ENCODE results near the gene RAPGEF3. TPM values are rescaled to one million over a fixed set of nuclear protein-coding genes. Genes with fewer than 3 reads are reported as not detected.

Gene RAPGEF3
- total RNA-seq, 4 donors from 2014 or later: 18.3 to 48.2 (median 32.5) TPM

DNA sequence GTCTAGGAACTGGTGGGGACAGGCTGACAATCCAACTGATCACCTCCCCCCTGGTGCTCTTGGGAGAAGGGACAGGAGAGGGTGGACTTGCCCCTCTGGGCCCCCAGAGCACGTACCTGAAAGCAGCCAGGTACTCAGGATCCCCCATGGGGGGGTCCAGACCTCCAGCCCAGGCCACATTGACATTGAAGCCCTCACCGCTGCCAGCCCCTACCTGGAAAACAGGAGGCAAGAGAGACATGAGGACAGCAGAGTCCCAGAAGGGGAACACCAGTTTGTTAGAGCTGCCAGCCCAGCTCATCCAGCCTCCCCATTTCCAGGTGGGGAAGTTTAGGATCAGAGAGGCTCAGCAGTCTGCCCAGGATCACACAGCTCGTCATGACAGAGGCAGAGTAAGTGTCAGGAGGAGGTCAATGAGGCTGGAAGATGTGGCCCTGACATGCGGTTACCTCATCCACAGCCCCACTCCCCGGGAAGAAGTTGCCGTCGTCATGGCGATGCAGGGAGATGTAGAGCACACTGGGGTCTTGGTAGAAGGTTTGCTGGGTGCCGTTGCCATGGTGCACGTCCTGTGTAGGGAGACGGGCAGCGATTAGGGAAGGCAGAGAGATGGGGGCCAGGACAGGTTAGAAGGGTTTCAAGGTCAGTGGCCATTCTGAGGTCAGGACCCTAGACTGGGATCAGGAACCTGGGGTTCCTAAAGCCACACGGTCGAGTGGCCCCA is 29.1 kb upstream of the RAPGEF3 start:
- H3K36me3 ChIP-seq: peaks cover 86 to 100% (median 100%) of the 10 kb centered on the region in 4 donors
- WGBS: 86% methylated on average over 10 of the region's 14 CpGs
- no peaks in the 10 kb centered on the region for H3K9me3 ChIP-seq
- no peak overlapping the region for H3K4me3 ChIP-seq
- peaks cover 5 to 50% (median 32%) of the 10 kb centered on the region in 4 donors for H3K4me1 ChIP-seq
- no peak for DNase-seq (ENCODE audit: extremely low spot score)
- TF ChIP-seq POLR2A (IDR thresholded peaks at IDR 0.05; ENCODE audit: low read depth): no peak
- TF ChIP-seq, protein P1, sequence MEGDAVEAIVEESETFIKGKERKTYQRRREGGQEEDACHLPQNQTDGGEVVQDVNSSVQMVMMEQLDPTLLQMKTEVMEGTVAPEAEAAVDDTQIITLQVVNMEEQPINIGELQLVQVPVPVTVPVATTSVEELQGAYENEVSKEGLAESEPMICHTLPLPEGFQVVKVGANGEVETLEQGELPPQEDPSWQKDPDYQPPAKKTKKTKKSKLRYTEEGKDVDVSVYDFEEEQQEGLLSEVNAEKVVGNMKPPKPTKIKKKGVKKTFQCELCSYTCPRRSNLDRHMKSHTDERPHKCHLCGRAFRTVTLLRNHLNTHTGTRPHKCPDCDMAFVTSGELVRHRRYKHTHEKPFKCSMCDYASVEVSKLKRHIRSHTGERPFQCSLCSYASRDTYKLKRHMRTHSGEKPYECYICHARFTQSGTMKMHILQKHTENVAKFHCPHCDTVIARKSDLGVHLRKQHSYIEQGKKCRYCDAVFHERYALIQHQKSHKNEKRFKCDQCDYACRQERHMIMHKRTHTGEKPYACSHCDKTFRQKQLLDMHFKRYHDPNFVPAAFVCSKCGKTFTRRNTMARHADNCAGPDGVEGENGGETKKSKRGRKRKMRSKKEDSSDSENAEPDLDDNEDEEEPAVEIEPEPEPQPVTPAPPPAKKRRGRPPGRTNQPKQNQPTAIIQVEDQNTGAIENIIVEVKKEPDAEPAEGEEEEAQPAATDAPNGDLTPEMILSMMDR (IDR thresholded peaks at IDR 0.05): no peak
- intact Hi-C loops (cut with DNase I): no loop called here
- H3K27ac ChIP-seq (replicated peaks in 1 of 4): peak overlapping the region; percentile 0 to 71 (median 58)
- no peaks in the 10 kb centered on the region for H3K27me3 ChIP-seq

DNA sequence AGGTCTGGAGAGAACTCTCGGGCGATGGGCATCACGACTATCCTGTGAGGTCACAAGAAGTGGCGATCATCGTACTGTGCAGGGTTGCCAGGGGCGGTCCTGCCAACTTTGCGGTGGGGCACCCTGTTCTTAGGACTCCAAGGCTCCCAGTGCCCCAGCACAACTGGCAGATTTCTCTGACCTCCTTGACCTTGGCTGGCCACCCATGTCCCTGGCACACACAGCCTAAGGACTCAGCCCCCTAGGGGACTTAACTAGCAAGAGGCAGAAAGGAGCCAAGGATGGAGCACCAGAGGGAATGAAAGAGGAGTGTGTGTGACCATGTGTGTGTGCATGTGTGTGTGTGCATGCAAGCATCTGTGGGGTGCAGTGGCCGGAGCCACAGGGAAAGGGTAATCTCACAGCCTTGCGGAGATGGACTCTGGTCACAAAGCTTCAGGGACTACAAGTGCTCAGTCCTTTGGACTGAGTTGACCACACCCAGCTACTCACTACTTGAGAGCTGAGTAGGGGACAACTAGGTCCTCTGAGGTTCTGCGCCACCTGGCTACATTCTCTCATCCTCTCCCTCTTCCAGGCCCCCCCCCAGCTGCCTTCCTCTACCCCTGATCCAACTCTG is 28.1 kb upstream of the RAPGEF3 start:
- Histone ChIP-seq H3K4me1 (peaks cover 5 to 54% (median 39%) of the 10 kb centered on the region in 4 donors), H3K36me3 (peaks cover 76 to 100% (median 100%) of the 10 kb centered on the region in 4 donors), H3K27me3 (no peaks in the 10 kb centered on the region), H3K9me3 (no peaks in the 10 kb centered on the region), H3K27ac (replicated peaks in 1 of 4) (peak overlapping the region; percentile 58 to 71 (median 64)), H3K4me3 (no peak overlapping the region)
- intact Hi-C loops (cut with DNase I): no loop called here
- DNase-seq (ENCODE audit: extremely low spot score): no peak
- WGBS: 90% methylated on average over 10 of the region's 10 CpGs
- TF ChIP-seq POLR2AphosphoS5 (IDR thresholded peaks at IDR 0.05) (peak in 1 of 2 donors; percentile 36), EP300 (IDR thresholded peaks at IDR 0.05) (no peak)
- TF ChIP-seq, protein P1 (IDR thresholded peaks at IDR 0.05): no peak

DNA sequence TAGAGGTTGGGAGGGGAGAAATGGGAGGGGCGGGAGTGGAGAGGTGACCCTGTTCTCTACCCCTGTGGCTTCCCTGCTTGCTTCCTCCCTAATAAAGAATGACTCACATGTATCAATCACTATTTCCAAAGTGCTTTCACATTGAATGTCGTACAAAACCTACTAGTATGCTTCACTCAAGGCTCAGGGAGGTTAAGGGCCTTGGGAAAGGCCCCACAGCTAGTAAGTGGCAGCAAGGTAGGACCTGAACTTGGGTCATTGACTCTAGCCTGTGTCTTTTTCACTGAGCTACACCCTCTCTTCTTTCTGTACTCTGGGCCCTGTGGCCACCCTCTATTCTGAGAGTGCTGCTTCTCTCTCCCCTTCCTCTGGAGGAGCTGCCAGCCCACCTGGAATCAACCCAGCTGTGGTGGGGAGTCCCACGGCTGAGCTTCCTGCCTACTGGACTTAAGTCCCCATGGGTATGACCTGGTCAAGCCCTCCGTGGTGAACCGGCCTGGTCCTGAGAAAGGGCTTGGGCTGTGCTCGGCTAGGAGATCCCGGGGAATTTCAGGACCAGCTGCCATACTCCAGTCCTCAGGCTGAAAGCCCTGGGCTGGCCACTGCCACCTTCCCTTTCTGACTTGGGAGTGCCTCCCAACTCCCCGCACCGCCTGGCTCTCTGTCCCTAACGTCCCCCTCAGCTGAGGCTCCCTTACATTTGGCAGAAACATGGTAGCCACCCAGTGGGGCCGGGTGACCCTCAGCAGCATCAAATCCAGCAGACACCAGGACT is 27.4 kb upstream of the RAPGEF3 start:
- intact Hi-C loops (cut with DNase I): no loop called here
- no peak for DNase-seq (ENCODE audit: extremely low spot score)
- H3K9me3 ChIP-seq: no peaks in the 10 kb centered on the region
- WGBS: 81% methylated on average over 11 of the region's 11 CpGs
- peaks cover 5 to 54% (median 39%) of the 10 kb centered on the region in 4 donors for H3K4me1 ChIP-seq
- H3K4me3 ChIP-seq: no peak overlapping the region
- peak overlapping the region; percentile 58 to 71 (median 64) for H3K27ac ChIP-seq (replicated peaks in 1 of 4)
- peaks cover 69 to 100% (median 100%) of the 10 kb centered on the region in 4 donors for H3K36me3 ChIP-seq
- TF ChIP-seq POLR2A (IDR thresholded peaks at IDR 0.05; ENCODE audit: low read depth) (no peak), EP300 (IDR thresholded peaks at IDR 0.05) (no peak), POLR2AphosphoS5 (IDR thresholded peaks at IDR 0.05) (no peak)
- TF ChIP-seq, protein P1 (IDR thresholded peaks at IDR 0.05): no peak
- no peaks in the 10 kb centered on the region for H3K27me3 ChIP-seq

DNA sequence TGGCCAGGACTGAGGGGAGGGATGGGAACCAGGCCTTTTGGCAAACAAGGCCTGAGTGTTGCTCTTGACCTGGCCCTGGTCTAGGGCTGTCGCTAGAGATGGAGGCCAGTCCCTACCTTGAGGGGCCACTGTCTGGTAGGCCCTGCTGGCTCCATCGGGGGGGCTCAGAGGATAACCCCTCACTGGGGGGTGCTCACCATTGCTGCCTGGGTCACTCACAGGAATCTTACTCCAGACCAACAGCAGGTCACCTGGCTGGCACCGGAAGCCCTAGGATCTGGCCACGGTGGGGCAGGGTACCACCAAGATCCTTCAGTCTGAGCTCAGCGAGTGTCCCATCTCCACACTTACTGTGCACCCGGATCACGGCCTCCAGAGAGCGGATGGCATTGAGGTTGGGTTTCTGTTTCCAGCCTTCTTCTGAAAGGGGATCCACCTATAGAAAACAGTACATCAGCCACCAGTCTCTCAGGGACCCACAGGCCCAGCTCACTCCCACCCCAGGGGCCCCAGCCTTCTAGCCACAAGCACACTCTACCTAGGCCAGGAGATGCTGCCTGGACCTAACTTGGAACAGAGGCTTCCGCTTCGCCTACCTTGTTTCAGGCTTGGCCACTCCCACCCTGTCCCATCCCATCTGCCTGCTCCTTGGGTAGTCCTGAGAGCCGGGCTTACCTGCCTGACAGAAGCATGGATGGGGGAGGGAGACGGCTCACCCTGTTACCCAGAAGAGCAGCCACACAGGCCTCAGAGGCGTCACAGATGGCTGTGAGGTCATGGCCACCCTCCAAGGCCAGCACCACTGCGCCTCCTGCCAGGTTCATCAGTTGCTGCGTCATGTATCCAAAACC is 26.6 kb upstream of the RAPGEF3 start:
- H3K4me3 ChIP-seq: no peak overlapping the region
- H3K4me1 ChIP-seq: peaks cover 5 to 54% (median 40%) of the 10 kb centered on the region in 4 donors
- intact Hi-C loops (cut with DNase I): no loop called here
- TF ChIP-seq EP300 (IDR thresholded peaks at IDR 0.05) (no peak), POLR2AphosphoS5 (IDR thresholded peaks at IDR 0.05) (no peak), POLR2A (IDR thresholded peaks at IDR 0.05; ENCODE audit: low read depth) (no peak)
- TF ChIP-seq, protein P1 (IDR thresholded peaks at IDR 0.05): no peak
- H3K9me3 ChIP-seq: no peaks in the 10 kb centered on the region
- peaks cover 61 to 98% (median 97%) of the 10 kb centered on the region in 4 donors for H3K36me3 ChIP-seq
- WGBS: 86% methylated on average over 10 of the region's 15 CpGs
- H3K27me3 ChIP-seq: no peaks in the 10 kb centered on the region
- H3K27ac ChIP-seq (replicated peaks in 1 of 4): peak overlapping the region; percentile 58 to 71 (median 64)
- no peak for DNase-seq (ENCODE audit: extremely low spot score)

All from esophagus muscularis mucosa (tissue), 4 donors.